Cardiac muscle cell (in vitro differentiated cells and primary cell): ENCODE results near the gene RTL10. TPM values are rescaled to one million over a fixed set of nuclear protein-coding genes. Genes with fewer than 3 reads are reported as not detected.

ENCODE experiments used
- DNase-seq, 2 donors: peaks; one replicate each; pipeline versions ENCODE4 v3.0.0 to v3.0.0-alpha.2; 2010 to 2017; ENCODE audit warnings: low read depth in 1 of 2, low spot score in 1 of 2
- H3K27ac ChIP-seq: fragments of 200-600 bp; sonication (generic); 2 replicates; pipeline ENCODE4 v1.5.1; 2016
- H3K27me3 ChIP-seq: fragments of 200-600 bp; sonication (generic); 2 replicates; pipeline ENCODE4 v1.6.0; 2016; ENCODE audit warnings: control low read depth
- H3K36me3 ChIP-seq: fragments of 200-600 bp; sonication (generic); 2 replicates; pipeline ENCODE4 v1.5.1; 2016; ENCODE audit warnings: control low read depth
- H3K4me1 ChIP-seq: fragments of 200-600 bp; sonication (generic); 2 replicates; pipeline ENCODE4 v1.8.1; 2017; ENCODE audit warnings: low read depth, mild to moderate bottlenecking, mixed run types
- H3K4me3 ChIP-seq: fragments of 200-600 bp; sonication (generic); 2 replicates; pipeline ENCODE4 v1.5.1; 2016; ENCODE audit warnings: mild to moderate bottlenecking
- H3K9me3 ChIP-seq: fragments of 200-600 bp; sonication (generic); 2 replicates; pipeline ENCODE4 v1.5.1; 2017; ENCODE audit warnings: low read depth, mild to moderate bottlenecking, control low read depth
- polyA plus RNA-seq: library from polyadenylated mRNA; unstranded; fragments of >200 nt; fragmentation: Nextera tagmentation; extraction: Ambion mirVana; gene quantifications from 2 replicates; pipeline ENCODE4 v1.2.1, GENCODE V29; 2016
- total RNA-seq: library from RNA; depleted of rRNA; stranded (reverse); fragments of >200 nt; gene quantifications from 2 replicates; pipeline ENCODE4 v1.2.3, GENCODE V29; 2016
- TF ChIP-seq, protein P1 (sequence below): IDR thresholded peaks from 2 replicates; pipeline ENCODE4 v1.5.1; 2012; ENCODE audit warnings: low read depth, mild to moderate bottlenecking, low read length

Gene RTL10
- total and polyA plus RNA-seq, 2 experiments from 2014 or later, result 11.9 to 20.9 TPM

DNA sequence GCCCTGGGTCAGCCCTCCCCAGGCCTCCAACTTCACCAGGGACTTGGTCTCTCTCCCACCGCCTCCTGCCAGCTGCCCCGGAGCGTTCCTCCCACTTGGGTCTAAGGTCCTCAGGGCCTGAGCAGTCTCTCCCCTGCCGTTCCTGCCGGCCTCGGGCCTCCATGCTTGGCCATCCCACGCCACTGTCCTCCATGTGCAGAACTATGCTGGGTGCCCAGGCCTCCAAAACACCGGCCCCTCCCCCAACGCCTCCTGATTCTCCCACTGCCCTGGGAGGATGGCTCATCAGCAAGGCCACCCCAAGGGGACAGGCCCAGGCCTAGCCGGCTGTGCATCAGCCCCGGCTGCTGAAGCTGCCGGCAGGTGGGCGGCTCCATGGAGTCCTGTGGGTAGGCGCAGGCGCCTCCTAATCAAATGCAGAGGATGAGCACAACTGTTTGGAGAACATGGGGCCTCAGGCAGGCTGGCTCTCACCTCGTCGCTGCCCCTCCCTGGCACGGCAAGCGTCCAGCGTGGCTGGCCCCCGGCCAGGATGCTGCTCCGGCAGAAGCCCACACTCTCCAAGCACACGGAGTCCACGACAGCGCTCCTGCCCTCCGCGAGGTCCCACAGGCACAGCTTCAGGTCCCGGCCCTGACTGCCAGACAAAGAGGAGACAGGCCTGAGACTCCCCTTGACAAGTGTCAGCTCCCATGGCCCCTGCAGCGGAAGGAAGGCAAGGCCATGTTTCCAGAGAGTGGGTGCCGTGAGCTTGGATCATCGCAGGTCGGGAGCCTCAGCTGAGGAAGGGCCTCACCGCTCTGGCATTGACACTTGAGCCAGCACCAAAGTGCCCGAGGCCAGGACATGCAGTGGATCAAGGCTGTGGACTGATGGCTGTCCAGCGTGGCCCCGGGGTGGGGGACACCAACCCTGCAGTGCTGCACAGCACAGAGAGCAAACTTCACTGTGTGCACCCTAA, 42.6 kb downstream of the RTL10 start:
- no peak for DNase-seq
- Histone ChIP-seq H3K27ac (no peak overlapping the region), H3K36me3 (no peaks in the 10 kb centered on the region), H3K4me3 (no peak overlapping the region), H3K27me3 (no peaks in the 10 kb centered on the region), H3K4me1 (no peaks in the 10 kb centered on the region), H3K9me3 (no peaks in the 10 kb centered on the region)
- TF ChIP-seq, protein P1, sequence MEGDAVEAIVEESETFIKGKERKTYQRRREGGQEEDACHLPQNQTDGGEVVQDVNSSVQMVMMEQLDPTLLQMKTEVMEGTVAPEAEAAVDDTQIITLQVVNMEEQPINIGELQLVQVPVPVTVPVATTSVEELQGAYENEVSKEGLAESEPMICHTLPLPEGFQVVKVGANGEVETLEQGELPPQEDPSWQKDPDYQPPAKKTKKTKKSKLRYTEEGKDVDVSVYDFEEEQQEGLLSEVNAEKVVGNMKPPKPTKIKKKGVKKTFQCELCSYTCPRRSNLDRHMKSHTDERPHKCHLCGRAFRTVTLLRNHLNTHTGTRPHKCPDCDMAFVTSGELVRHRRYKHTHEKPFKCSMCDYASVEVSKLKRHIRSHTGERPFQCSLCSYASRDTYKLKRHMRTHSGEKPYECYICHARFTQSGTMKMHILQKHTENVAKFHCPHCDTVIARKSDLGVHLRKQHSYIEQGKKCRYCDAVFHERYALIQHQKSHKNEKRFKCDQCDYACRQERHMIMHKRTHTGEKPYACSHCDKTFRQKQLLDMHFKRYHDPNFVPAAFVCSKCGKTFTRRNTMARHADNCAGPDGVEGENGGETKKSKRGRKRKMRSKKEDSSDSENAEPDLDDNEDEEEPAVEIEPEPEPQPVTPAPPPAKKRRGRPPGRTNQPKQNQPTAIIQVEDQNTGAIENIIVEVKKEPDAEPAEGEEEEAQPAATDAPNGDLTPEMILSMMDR, result no peak

DNA sequence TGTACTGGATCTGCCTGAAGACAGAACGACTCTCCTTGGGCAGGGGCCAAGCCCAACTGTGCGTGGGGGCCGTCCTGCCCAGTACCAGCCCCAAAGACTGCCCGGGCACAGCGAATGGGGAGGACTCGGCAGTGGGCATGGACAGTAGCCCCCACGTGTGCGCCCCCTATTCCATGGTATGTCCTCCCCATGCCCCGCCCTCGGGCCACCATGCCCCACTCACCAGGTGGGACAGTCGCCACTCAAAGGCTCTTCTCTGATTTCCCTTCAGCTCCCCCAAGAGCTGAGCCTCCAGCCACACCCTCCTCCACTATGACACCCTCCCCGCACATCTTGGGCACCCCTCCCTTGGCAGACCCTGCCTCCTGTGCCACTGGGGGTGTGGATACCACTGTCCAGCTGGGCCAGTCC, 43.5 kb downstream of the RTL10 start:
- Histone ChIP-seq H3K27ac (no peak overlapping the region), H3K4me1 (no peaks in the 10 kb centered on the region), H3K27me3 (no peaks in the 10 kb centered on the region), H3K36me3 (no peaks in the 10 kb centered on the region), H3K9me3 (no peaks in the 10 kb centered on the region), H3K4me3 (no peak overlapping the region)
- TF ChIP-seq, protein P1, result no peak
- DNase-seq, result no peak

DNA sequence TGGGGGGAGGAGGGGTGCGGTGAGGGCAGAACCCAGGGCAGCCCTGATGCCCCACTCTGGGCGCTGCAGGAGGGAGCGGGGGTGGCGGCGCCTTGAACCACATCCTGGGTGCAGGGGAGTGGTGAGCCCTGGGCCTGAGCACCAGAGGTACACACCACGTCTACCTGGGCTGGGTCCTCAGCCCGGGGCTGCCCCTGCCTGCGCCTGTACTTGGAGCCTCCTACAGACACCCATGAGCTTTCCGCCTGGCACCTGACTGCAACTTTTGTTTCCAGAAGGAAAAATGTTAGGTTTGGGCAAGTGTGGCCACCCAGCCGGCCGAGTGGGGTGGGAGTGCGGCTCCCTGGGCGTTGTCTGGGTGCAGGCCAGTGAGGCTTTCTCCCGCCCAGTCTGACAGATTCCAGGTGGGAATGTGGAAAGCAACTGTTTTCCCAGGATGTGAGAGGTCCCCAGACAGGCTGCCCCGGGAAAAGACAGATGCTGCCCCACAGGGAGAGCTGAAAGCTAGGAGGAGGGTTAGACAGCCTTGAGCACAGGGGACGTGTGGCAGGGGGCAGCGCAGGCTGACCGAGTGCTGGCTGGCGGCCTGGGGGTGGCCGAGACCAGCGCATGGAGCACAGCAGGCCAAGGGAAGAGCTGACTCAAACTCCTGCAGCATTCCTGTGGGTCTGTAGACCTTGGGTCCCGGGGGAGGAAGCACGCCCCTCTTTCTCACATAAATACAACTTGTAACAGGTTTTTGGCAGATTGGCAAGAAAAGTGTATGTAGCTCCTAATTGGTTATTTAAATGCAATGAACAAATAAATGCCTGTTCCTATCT, 44.1 kb downstream of the RTL10 start:
- no peak overlapping the region for H3K4me3 ChIP-seq

DNA sequence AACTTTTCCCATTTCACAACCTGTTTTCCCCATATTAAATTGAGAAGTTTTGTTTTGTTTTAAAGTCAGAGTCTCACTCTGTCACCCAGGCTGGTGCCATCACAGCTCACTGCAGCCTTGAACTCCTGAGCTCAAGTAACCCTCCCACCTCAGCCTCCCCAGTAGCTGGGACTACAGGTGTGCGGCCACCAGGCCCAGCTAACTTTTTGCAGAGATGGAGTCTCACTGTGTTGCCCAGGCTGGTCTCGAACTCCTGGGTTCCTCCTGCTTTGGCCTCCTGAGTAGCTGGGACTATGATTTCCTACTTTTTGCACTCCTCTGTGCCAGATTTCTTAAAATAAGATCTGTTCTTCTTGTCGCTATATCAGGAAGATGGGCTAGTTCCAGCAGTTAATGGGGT, 44.9 kb downstream of the RTL10 start:
- Histone ChIP-seq H3K36me3 (no peaks in the 10 kb centered on the region), H3K4me1 (no peaks in the 10 kb centered on the region), H3K27ac (no peak overlapping the region), H3K9me3 (no peaks in the 10 kb centered on the region), H3K27me3 (no peaks in the 10 kb centered on the region), H3K4me3 (no peak overlapping the region)
- DNase-seq, result no peak
- TF ChIP-seq, protein P1, result no peak

More for the DNA sequence above, 44.1 kb downstream of the RTL10 start:
- Histone ChIP-seq H3K27me3 (no peaks in the 10 kb centered on the region), H3K4me1 (no peaks in the 10 kb centered on the region), H3K9me3 (no peaks in the 10 kb centered on the region), H3K36me3 (no peaks in the 10 kb centered on the region), H3K27ac (no peak overlapping the region)
- peak in 1 of 2 donors; percentile 70 for DNase-seq
- TF ChIP-seq, protein P1, result no peak

DNA sequence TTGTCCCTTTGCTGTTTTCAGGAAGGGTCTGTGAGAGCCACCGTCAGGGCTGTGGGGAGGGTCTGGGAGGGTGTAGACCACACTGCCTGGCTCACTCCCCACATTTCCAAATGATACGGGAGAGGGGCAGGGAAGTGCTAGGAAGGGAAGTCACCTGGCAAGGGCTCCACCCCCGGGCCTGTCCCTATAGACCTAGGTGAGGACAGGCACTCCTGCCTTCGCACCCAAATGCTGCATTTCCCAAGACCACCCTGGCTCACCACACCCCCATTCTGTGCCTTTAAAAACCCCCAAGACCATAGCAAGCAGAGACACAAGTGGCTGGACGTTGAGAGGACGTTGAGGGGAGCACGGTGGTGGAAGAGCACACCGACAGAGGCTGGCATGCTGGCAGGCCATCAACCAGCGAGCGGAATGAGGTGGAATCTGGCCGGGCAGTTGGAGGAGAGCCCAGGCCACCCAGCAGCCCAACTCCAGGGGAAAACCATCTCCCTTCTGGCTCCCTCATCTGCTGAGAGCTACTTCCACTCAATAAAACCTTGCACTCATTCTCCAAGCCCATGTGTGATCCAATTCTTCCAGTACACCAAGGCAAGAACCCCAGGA, 45.7 kb downstream of the RTL10 start:
- no peak overlapping the region for H3K27ac ChIP-seq
- H3K27me3 ChIP-seq, result no peaks in the 10 kb centered on the region

More for the DNA sequence above, 45.7 kb downstream of the RTL10 start:
- H3K4me3 ChIP-seq, result no peak overlapping the region
- no peak for DNase-seq
- H3K36me3 ChIP-seq, result no peaks in the 10 kb centered on the region
- H3K4me1 ChIP-seq, result no peaks in the 10 kb centered on the region
- TF ChIP-seq, protein P1, result no peak
- H3K9me3 ChIP-seq, result no peaks in the 10 kb centered on the region
